ENCODE measurements around the gene NPC1L1. TPM values are rescaled to one million over a fixed set of nuclear protein-coding genes. Genes with fewer than 3 reads are reported as not detected.

The NPC1L1 gene
- total RNA-seq, 1 donor: not detected

DNA sequence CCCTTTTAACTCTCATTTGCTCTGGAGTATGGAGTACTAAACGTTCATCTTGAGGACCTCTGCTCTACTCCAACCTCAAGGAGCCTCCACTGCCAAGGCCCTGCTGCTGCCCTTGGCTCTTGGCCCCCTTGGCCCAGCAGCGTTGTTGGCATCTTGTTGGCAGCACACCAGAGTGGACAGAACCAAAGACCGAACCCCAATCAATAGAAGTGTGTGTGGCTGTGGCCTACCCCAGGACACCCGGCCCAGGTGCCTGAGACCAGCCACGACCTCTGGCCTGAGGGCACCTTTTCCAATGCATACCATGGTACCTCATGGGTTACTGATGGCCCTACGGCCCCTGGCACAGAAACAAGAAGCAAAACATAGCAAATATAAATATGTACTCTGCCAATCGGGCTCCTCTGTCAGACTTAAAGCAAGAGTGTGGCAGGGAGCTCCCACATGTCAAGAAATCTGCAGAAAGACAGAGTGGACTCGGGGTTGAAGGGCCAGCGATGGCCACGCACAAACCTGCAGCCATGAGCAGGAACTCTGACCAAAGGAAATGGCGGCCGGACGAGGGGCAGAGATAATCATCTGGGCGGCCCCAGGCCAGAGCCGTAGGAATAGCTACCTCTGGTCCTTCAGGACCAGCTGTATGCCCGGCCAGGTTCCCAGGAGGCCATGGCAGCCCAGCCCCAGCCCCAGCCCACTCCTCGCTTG lies 2.9 kb downstream of the NPC1L1 start:
- DNase-seq (ENCODE audit: insufficient read length, low spot score, missing footprints): peak; percentile 56
- no peak overlapping the region for H3K4me3 ChIP-seq (ENCODE audit: insufficient read depth, low read length)
- no peaks in the 10 kb centered on the region for H3K36me3 ChIP-seq (ENCODE audit: insufficient read depth, low read length)
- H3K9me3 ChIP-seq (ENCODE audit: low read depth, low read length): no peaks in the 10 kb centered on the region
- no peak overlapping the region for H3K27ac ChIP-seq (ENCODE audit: low read depth, low read length)
- H3K79me2 ChIP-seq (ENCODE audit: insufficient read depth, low read length): no peaks in the 10 kb centered on the region
- H2AFZ ChIP-seq (ENCODE audit: low read length): no peak overlapping the region
- no peaks in the 10 kb centered on the region for H3K27me3 ChIP-seq (ENCODE audit: insufficient read depth, low read length)
- H3K4me2 ChIP-seq (ENCODE audit: insufficient read depth, low read length): no peak overlapping the region
- H3K4me1 ChIP-seq (ENCODE audit: insufficient read depth, low read length): peaks cover 3% of the 10 kb centered on the region
- peaks cover 3% of the 10 kb centered on the region for H4K20me1 ChIP-seq (ENCODE audit: insufficient read depth, low read length)
- TF ChIP-seq, protein P1, sequence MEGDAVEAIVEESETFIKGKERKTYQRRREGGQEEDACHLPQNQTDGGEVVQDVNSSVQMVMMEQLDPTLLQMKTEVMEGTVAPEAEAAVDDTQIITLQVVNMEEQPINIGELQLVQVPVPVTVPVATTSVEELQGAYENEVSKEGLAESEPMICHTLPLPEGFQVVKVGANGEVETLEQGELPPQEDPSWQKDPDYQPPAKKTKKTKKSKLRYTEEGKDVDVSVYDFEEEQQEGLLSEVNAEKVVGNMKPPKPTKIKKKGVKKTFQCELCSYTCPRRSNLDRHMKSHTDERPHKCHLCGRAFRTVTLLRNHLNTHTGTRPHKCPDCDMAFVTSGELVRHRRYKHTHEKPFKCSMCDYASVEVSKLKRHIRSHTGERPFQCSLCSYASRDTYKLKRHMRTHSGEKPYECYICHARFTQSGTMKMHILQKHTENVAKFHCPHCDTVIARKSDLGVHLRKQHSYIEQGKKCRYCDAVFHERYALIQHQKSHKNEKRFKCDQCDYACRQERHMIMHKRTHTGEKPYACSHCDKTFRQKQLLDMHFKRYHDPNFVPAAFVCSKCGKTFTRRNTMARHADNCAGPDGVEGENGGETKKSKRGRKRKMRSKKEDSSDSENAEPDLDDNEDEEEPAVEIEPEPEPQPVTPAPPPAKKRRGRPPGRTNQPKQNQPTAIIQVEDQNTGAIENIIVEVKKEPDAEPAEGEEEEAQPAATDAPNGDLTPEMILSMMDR (IDR thresholded peaks at IDR 0.05; ENCODE audit: extremely low read depth, low read depth, low read length): no peak

DNA sequence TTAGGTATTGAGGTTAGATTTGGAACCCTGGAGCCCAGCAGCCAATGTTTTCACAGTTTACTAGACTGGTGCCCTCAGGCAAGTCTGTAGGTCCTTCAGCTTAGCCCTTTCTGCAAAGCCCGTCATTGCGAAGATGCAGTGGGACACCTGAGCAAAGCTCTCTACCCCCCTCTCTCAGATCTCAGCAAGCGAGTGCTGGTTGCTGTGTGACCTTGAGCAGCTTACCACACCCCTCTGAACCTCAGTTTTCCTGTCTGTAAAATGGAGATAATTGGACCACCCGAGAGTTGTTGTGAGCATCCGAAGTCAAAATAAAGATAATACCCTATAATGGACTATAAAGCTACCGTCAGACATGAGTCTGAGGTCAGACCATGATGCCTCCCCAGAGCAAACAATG lies 3.7 kb downstream of the NPC1L1 start:
- Histone ChIP-seq H3K27ac (ENCODE audit: low read depth, low read length) (no peak overlapping the region), H3K4me2 (ENCODE audit: insufficient read depth, low read length) (no peak overlapping the region), H3K9me3 (ENCODE audit: low read depth, low read length) (no peaks in the 10 kb centered on the region), H3K27me3 (ENCODE audit: insufficient read depth, low read length) (no peaks in the 10 kb centered on the region), H3K4me3 (ENCODE audit: insufficient read depth, low read length) (no peak overlapping the region), H3K79me2 (ENCODE audit: insufficient read depth, low read length) (no peaks in the 10 kb centered on the region), H4K20me1 (ENCODE audit: insufficient read depth, low read length) (peaks cover 3% of the 10 kb centered on the region), H3K36me3 (ENCODE audit: insufficient read depth, low read length) (no peaks in the 10 kb centered on the region), H2AFZ (ENCODE audit: low read length) (no peak overlapping the region), H3K4me1 (ENCODE audit: insufficient read depth, low read length) (no peaks in the 10 kb centered on the region)
- TF ChIP-seq, protein P1 (IDR thresholded peaks at IDR 0.05; ENCODE audit: extremely low read depth, low read depth, low read length): no peak
- DNase-seq (ENCODE audit: insufficient read length, low spot score, missing footprints): peak; percentile 81

DNA sequence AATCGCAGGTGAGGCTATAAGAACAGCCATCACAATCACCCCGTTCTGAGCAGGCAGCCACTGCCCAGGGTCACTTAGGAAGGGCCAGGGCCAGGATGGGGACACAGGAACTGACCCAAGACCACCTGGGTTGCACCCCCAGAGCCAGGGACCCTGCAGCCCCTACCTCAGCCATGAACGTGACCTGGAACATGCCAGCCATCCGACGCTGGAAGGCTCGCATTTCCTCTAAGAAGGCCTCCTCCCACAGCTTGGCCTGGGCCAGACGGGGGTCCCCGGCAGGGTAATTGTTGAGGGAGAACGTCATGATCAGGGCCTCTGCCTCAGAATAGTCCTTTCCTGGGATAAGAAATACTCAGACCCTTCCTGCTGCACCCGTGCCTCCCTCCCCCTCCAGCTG lies 5.0 kb downstream of the NPC1L1 start:
- H3K9me3 ChIP-seq (ENCODE audit: low read depth, low read length): no peaks in the 10 kb centered on the region
- H2AFZ ChIP-seq (ENCODE audit: low read length): no peak overlapping the region
- TF ChIP-seq, protein P1 (IDR thresholded peaks at IDR 0.05; ENCODE audit: extremely low read depth, low read depth, low read length): no peak
- H3K27ac ChIP-seq (ENCODE audit: low read depth, low read length): no peak overlapping the region
- no peaks in the 10 kb centered on the region for H3K27me3 ChIP-seq (ENCODE audit: insufficient read depth, low read length)
- H3K4me2 ChIP-seq (ENCODE audit: insufficient read depth, low read length): no peak overlapping the region
- no peak for DNase-seq (ENCODE audit: insufficient read length, low spot score, missing footprints)
- H3K4me3 ChIP-seq (ENCODE audit: insufficient read depth, low read length): no peak overlapping the region
- H3K79me2 ChIP-seq (ENCODE audit: insufficient read depth, low read length): no peaks in the 10 kb centered on the region
- H3K36me3 ChIP-seq (ENCODE audit: insufficient read depth, low read length): no peaks in the 10 kb centered on the region
- peaks cover 3% of the 10 kb centered on the region for H4K20me1 ChIP-seq (ENCODE audit: insufficient read depth, low read length)
- H3K4me1 ChIP-seq (ENCODE audit: insufficient read depth, low read length): no peaks in the 10 kb centered on the region

DNA sequence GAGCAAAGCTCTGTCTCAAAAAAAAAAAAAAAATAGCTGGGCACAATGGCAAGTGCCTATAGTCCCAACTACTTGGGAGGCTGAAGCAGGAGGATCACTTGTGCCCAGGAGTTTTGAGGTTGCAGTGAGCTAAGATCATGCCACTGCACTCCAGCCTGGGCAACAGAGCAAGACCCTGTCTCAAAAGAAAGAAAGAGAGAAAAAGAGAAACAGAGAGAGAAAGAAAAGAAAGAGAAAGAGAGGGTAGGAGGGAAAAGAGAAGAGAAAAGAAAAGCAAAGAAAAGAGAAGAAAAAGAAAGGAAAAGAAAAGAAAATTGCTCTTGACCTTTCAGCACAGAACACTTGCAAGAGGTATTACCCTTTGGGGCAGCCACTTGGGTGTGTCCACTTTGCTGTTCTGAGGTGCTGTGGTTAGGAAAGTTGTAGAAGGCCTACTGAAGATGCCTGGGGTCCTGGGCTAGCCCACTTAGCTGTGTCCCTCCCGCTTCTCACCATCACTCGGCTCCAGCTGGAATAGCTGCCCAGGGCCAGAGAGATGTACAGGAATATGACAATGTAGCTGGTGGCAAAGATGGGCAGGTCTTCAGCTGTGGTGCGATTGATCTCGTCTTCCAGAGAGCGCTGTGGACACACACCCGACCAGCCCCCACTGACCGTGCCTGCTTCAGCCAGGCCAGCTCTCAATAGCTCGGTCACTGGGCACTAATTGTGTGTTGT lies 5.6 kb downstream of the NPC1L1 start:
- no peaks in the 10 kb centered on the region for H3K79me2 ChIP-seq (ENCODE audit: insufficient read depth, low read length)
- no peaks in the 10 kb centered on the region for H3K36me3 ChIP-seq (ENCODE audit: insufficient read depth, low read length)
- peak; percentile 58 for DNase-seq (ENCODE audit: insufficient read length, low spot score, missing footprints)
- TF ChIP-seq, protein P1 (IDR thresholded peaks at IDR 0.05; ENCODE audit: extremely low read depth, low read depth, low read length): no peak
- no peaks in the 10 kb centered on the region for H3K27me3 ChIP-seq (ENCODE audit: insufficient read depth, low read length)
- H3K4me3 ChIP-seq (ENCODE audit: insufficient read depth, low read length): no peak overlapping the region
- no peaks in the 10 kb centered on the region for H3K4me1 ChIP-seq (ENCODE audit: insufficient read depth, low read length)
- no peak overlapping the region for H3K4me2 ChIP-seq (ENCODE audit: insufficient read depth, low read length)
- H3K27ac ChIP-seq (ENCODE audit: low read depth, low read length): no peak overlapping the region
- H2AFZ ChIP-seq (ENCODE audit: low read length): no peak overlapping the region
- peaks cover 3% of the 10 kb centered on the region for H4K20me1 ChIP-seq (ENCODE audit: insufficient read depth, low read length)
- H3K9me3 ChIP-seq (ENCODE audit: low read depth, low read length): no peaks in the 10 kb centered on the region

All from osteoblast (primary cell).